HG03095 (cell line): ENCODE results near the gene TCEAL6.
"Not testable (repeated sequence)": the region's sequence is repeated elsewhere in the genome, so short reads cannot be mapped to it uniquely, and the experiment has no call there.

Source experiments
- ATAC-seq: cut with Tn5 transposase; IDR thresholded peaks from one replicate; pipeline ENCODE4 v1.9.1; 2021; ENCODE audit warnings: moderate library complexity; ENCODE audit not compliant: unreplicated experiment

TCEAL6 gene

DNA sequence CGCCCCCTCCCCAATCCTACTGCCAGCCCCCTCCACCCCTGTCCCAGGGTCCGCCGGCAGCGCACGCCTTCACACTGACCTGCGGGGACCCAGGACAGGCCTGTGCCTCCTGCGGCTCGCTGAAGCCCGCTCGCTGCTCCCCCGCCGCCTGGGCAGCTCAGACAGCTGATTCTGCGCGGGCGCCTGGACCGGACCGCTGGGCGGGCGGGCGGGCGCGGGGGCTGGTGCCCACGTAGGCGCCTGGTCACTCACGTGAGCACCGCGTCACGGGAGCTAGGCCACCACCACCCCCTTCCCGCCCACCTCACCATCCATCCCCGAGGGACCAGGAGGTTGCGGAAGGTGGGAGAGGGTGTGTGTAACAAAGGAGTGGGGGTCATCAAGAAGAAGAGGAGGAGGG, at the start of gene TCEAL6:
Gene TCEAL6 (minus strand): TSS at position 208 of the 400 bp plus-strand sequence.
- not testable (repeated sequence) for ATAC-seq

- no peak for ATAC-seq
These were observed 43.9 kb upstream of the TCEAL6 start for GRCh38 chrX:102185967-102186720.

DNA sequence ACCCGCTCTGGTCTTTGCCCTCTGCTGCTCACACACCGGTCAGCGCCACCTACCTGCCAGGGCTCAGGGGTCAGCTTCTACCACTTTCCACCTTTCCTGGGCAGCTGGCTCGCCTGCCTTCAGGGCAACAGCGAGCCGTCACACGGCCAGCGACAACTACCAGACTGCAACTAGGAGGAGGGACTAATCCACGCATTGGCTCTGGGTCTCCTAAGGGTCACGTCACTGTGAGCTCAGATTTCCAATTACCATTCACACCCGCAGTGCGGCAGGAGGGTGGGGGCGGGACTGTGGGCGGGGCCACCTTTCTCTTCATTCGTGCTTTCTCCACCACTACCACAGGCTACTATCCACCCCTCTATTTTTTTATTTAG, 13.5 kb upstream of the TCEAL6 start, which contains the start of gene BEX5:
Gene BEX5 (minus strand): TSS at position 172 of the 374 bp plus-strand sequence. CDS start 1,712 bp downstream, outside the sequence.
- ATAC-seq: peak; percentile 97

GRCh38 chrX:102154900-102155805, 12.9 kb upstream of the TCEAL6 start:
- peak; percentile 33 for ATAC-seq

DNA sequence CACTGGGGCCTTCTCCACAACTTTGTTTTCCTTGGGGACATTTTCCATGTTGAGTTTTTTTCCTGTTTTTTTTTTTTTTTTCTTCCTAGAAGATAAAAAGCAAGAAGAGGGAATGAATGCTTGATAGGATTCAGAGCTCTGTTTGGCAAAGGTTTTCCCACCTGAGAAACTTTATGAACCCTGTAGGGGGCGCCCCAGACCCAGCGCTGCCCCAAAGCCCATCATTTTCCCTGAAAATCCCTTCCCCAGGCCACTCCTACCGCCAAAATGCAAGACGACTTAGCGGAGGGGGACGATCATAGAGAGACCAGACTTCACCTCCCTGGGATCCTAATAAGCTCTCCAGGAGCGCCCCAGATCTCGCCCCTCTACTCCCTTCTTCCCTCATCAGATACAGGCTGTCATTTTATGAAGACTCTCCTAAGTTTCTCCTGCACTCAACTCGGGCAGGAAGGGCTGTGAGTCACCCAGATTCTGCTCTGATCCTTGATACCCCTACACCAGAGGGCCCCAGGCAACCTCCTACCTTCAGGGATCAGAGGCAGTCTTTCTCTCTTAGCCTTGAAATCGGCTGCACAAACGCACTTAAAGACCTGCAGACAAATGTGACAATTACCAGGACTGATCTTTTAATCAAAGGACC, 12.1 kb upstream of the TCEAL6 start:
- ATAC-seq: no peak

DNA sequence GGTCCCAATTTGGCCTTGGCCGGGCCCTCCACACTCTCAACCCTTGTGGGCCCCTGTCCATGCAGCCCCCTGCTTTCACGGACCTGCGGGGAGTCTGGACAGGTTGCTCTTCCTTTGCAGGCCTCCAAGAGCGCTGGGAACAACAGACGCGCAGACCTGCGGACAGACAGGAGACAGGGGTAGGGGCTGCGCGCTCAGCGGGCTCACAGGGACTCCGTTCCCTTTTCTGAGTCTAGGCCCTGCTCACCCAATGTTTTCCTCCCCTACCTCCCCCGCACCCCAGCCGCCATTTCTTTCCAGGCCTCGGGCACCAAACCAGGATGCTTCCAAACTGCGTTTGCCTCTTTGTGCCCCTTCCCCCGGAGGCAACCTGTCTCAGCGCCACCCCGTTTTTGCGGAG, 650 bp downstream of the TCEAL6 start:
- not testable (repeated sequence) for ATAC-seq

GRCh38 chrX:102140876-102141275, 1.4 kb downstream of the TCEAL6 start:
- ATAC-seq: not testable (repeated sequence)

DNA sequence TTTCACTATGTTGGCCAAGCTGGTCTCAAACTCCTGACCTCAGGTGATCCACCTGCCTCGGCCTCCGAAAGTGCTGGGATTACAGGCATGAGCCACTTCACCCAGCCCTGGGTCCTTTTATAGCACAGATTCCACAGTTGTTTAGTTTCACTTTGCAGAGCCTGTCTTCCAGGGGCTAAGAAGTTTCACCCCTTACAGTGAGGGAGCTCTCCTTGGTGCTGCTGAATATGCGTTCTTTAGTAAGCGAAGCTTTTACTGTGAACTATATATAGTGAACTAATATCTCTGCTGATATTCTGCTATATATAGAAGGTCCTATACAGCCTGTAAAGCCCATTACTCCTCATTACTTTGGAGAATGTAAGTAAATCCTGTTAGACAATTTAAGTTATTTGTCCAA, 4.2 kb downstream of the TCEAL6 start:
- ATAC-seq: no peak

DNA sequence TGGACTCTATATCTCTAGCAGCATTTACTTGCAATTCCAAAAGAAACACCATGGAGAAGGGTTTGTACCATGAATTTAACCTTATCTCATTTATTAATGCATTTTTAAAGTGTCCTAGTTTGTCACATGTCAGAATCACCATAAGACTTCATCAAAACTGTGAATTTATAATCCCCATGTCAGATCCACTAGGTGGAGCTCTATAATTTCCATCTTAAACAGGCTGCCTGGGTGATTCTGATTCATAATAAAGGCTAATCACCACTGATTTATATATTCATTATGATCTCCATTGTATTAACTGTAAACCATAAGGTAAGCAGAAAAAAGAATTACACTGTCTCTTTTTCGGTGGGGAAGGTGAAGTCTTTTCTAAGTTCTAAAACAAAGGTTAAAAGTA, 12.8 kb downstream of the TCEAL6 start:
- ATAC-seq: no peak

GRCh38 chrX:102126863-102127262, 15.4 kb downstream of the TCEAL6 start:
- ATAC-seq: no peak

DNA sequence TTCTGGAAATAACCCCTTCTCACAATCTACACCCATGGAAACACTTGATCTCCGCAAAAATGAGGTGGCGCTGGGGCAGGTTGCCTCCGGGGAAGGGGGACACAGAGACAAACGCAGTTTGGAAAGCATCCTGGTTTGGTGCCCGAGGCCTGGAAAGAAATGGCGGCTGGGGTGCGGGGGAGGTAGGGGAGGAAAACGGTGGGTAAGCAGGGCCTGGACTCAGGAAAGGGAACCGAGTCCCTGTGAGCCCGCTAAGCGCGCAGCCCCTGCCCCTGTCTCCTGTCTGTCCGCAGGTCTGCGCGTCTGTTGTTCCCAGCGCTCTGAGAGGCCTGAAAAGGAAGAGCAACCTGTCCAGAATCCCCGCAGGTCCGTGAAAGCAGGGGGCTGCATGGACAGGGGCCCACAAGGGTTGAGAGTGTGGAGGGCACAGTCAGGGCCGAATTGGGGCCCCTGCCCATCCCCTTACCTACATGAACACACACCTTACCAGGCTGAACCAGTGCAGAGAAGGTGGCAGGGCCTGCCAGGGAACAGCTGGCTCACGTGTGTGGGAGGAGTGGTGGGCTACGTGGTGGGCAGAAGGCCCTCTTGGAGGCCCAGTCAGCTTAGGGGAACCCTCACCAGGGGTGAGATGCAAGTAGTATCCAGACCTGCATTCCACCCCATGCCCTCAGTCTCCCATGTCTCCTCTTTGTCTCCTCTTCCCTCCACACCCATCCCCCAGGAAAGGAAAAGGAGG, 16.0 kb downstream of the TCEAL6 start:
- ATAC-seq: not testable (repeated sequence)

GRCh38 chrX:102125436-102125835, 16.8 kb downstream of the TCEAL6 start, which contains the start of gene TCEAL2:
TSS of gene TCEAL2 (plus strand) at chrX:102125679. CDS start at chrX:102126831, 1,152 bp downstream.
- ATAC-seq: not testable (repeated sequence)

GRCh38 chrX:102125014-102125413, 17.3 kb downstream of the TCEAL6 start:
- not testable (repeated sequence) for ATAC-seq

DNA sequence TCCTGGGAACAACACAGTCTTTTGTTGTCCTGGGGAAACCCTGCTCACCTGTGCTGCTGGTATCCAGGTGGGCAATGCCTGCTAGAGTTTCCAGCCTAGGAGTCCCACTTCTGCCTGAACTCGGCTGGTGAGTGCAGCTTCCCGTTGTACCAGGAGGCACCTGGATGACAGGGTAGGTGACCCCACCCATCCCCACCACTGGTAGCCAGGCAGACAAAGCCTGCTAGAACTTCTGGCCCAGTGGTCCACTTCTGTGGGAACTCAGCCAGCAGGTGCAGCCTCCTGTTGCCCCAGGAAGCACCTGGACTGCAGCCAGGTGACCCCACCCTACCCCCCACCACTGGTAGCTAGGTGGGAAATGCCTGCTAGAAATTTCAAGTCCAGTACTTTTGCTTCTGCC, 26.5 kb downstream of the TCEAL6 start:
- ATAC-seq: no peak

DNA sequence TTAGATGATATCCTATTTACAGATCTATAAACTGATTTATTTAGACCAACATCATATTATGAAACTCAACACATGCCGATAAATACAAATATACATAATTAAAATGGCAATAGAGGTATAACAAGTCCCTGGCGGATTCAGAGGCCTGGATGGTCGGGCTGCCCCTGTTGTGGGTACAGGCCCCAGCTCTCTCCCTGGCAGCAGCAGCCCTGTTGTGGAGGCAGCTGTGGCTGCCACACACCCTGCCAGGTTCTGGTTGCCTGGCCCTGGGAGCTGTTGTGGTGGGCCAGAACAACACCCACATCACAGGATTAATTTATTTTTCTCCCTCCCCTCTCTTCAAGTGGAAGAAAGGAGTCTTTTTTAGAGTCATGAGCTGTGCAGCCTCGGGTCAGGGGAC, 28.9 kb downstream of the TCEAL6 start:
- no peak for ATAC-seq
